ENCODE results near the gene NDUFC2. TPM values are rescaled to one million over a fixed set of nuclear protein-coding genes. Genes with fewer than 3 reads are reported as not detected.
"Not testable (repeated sequence)": the region's sequence is repeated elsewhere in the genome, so short reads cannot be mapped to it uniquely, and the experiment has no call there.

Gene NDUFC2
- total RNA-seq, 4 donors from 2014 or later: 61.5 to 106 (median 87.4) TPM

DNA sequence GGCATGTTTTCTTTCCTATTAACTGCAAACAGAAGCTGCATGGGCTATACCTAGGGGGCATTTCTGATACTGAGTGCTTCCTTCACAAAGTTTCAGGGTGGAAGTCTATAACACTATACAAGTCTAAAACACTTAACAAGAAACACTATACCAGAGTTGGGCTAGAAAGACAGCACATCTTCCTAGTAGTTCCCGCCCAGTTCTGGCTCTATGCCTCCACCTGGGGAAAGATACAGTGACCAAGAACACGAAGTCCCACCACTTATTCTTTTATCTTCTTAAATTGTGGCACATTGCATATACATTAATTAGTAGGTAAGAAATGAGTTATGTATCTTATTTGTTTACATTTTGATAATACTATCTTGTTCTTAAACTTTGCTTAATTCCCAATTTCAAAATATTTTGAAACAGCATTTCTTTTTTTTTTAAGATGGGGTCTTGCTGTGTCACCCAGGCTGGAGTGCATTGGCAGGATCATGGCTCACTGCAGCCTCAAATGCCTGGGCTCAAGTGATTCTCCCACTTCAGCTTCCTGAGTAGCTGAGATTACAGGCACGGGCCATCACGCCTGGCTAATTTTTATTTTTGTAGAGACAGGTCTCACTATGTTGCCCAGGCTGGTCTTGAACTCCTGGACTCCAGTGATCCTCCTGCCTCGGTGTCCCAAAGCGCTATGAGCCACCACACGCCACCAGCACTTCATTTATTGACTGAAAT, 18.2 kb upstream of the NDUFC2 start:
- 85 to 95% methylated on average over 7 of the region's 7 CpGs for WGBS, 2 donors
- no peak overlapping the region for H3K4me3 ChIP-seq (ENCODE audit: low read depth, poor library complexity, severe bottlenecking)
- intact Hi-C loops (cut with DNase I; ENCODE audit: low total_unique reads): no loop called here
- DNase-seq (ENCODE audit: low spot score in 2 of 2): no peak
- TF ChIP-seq POLR2A (IDR thresholded peaks at IDR 0.05): no peak
- no peak for TF ChIP-seq CTCF (IDR thresholded peaks at IDR 0.05)

- H3K4me3 ChIP-seq (ENCODE audit: low read depth, poor library complexity, severe bottlenecking): no peak overlapping the region
- WGBS, 2 donors: 93% methylated on average over 2 of the region's 2 CpGs
- intact Hi-C loops (cut with DNase I; ENCODE audit: low total_unique reads): no loop called here
- no peak for DNase-seq (ENCODE audit: low spot score in 2 of 2)
- no peak for TF ChIP-seq CTCF (IDR thresholded peaks at IDR 0.05)
- no peak for TF ChIP-seq POLR2A (IDR thresholded peaks at IDR 0.05)
Observed at GRCh38 chr11:78094250-78094649, 14.6 kb upstream of the NDUFC2 start.

- WGBS, 2 donors: 81 to 92% methylated on average over 6 of the region's 6 CpGs
- DNase-seq (ENCODE audit: low spot score in 2 of 2); H3K4me3 ChIP-seq (ENCODE audit: low read depth, poor library complexity, severe bottlenecking); intact Hi-C loops (cut with DNase I; ENCODE audit: low total_unique reads): not testable (repeated sequence)
Observed at GRCh38 chr11:78086521-78087074, 6.9 kb upstream of the NDUFC2 start.

- no peak overlapping the region for H3K4me3 ChIP-seq (ENCODE audit: low read depth, poor library complexity, severe bottlenecking)
- TF ChIP-seq POLR2A (IDR thresholded peaks at IDR 0.05) (no peak), CTCF (IDR thresholded peaks at IDR 0.05) (no peak)
- intact Hi-C loops (cut with DNase I; ENCODE audit: low total_unique reads): no loop called here
- DNase-seq (ENCODE audit: low spot score in 2 of 2): no peak
- 49 to 63% methylated on average over 3 of the region's 3 CpGs for WGBS, 2 donors
Observed at GRCh38 chr11:78085972-78086371, 6.3 kb upstream of the NDUFC2 start.

DNA sequence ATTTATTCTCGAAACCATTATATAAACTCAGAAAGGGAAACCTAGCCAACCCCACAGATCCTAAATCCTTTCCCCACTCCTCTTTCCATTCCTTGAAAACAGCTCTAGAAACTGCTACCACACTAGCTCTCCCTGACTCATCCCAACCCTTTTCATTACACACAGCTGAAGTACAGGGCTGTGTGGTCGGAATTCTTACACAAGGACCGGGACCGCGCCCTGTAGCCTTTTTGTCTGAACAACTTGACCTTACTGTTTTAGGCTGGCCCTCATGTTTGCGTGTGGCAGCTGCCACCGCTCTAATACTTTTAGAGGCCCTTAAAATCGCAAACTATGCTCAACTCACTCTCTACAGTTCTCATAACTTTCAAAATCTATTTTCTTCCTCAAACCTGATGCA, 4.8 kb upstream of the NDUFC2 start:
- intact Hi-C loops (cut with DNase I; ENCODE audit: low total_unique reads); H3K4me3 ChIP-seq (ENCODE audit: low read depth, poor library complexity, severe bottlenecking): not testable (repeated sequence)
- DNase-seq (ENCODE audit: low spot score in 2 of 2): peak in 1 of 2 donors; percentile 37
- 83 to 93% methylated on average over 8 of the region's 8 CpGs for WGBS, 2 donors

DNA sequence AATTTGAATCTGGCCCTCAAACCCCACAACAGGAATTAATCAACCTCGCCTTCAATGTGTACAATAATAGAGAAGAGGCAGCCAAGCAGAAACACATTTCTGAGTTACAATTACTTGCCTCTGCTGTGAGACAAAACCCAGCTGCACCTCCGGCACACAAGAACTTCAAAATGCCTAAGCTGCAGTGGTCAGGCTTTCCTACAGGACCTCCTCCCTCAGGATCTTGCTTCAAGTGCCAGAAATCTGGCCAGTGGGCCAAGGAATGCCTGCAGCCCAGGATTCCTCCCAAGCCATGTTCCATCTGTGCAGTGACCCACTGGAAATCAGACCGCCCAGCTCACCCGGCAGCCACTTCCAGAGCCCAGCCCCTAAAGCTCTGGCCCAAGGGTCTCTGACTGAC, 3.4 kb upstream of the NDUFC2 start:
- no peak for TF ChIP-seq CTCF (IDR thresholded peaks at IDR 0.05)
- TF ChIP-seq POLR2A (IDR thresholded peaks at IDR 0.05): no peak
- intact Hi-C loops (cut with DNase I; ENCODE audit: low total_unique reads): no loop called here
- DNase-seq (ENCODE audit: low spot score in 2 of 2): no peak
- H3K4me3 ChIP-seq (ENCODE audit: low read depth, poor library complexity, severe bottlenecking): no peak overlapping the region
- WGBS, 2 donors: 72 to 76% methylated on average over 2 to 4 of the region's 4 CpGs

- 87 to 88% methylated on average over 8 of the region's 8 CpGs for WGBS, 2 donors
- H3K4me3 ChIP-seq (ENCODE audit: low read depth, poor library complexity, severe bottlenecking): no peak overlapping the region
- no peak for TF ChIP-seq POLR2A (IDR thresholded peaks at IDR 0.05)
- no peak for TF ChIP-seq CTCF (IDR thresholded peaks at IDR 0.05)
- no peak for DNase-seq (ENCODE audit: low spot score in 2 of 2)
- intact Hi-C loops (cut with DNase I; ENCODE audit: low total_unique reads): no loop called here
Observed at GRCh38 chr11:78082146-78082545, 2.5 kb upstream of the NDUFC2 start.
